Large intestine (tissue), 3 donors: ENCODE data around the gene GFPT2. TPM values are rescaled to one million over a fixed set of nuclear protein-coding genes. Genes with fewer than 3 reads are reported as not detected.

Experiments
- DNase-seq, 2 donors: peaks; one replicate each; pipeline versions ENCODE4 v3.0.0 to v3.0.0-alpha.2; 2013
- H3K27ac ChIP-seq: one replicate; pipeline ENCODE4 v1.5.1; 2013; ENCODE audit warnings: low read length
- H3K27me3 ChIP-seq: 2 replicates; pipeline ENCODE4 v1.6.1; 2013; ENCODE audit warnings: low read length; ENCODE audit not compliant: control insufficient read depth, insufficient read depth
- H3K36me3 ChIP-seq: 2 replicates; pipeline ENCODE4 v1.6.1; 2013; ENCODE audit warnings: low read length; ENCODE audit not compliant: control insufficient read depth, insufficient read depth
- H3K4me1 ChIP-seq: one replicate; pipeline ENCODE4 v1.6.1; 2013; ENCODE audit warnings: low read length; ENCODE audit not compliant: control insufficient read depth, insufficient read depth
- H3K4me3 ChIP-seq: one replicate; pipeline ENCODE4 v1.5.1; 2013; ENCODE audit warnings: low read length
- H3K9me3 ChIP-seq: one replicate; pipeline ENCODE4 v1.6.1; 2013; ENCODE audit warnings: mild to moderate bottlenecking, low read depth, low read length, moderate library complexity; ENCODE audit not compliant: control insufficient read depth
- WGBS: methylation state at CpG from one replicate; pipeline ENCODE4 v1.1.5; 2013; ENCODE audit warnings: low lambda C conversion rate; ENCODE audit not compliant: insufficient coverage; 5-methylcytosine and 5-hydroxymethylcytosine counted together
- polyA plus RNA-seq: library from polyadenylated mRNA; unstranded; fragments of 120-200 nt; gene quantifications from one replicate; pipeline ENCODE4 v1.2.1, GENCODE V29; 2013

The GFPT2 gene
- polyA plus RNA-seq, 1 donor, result 5.8 TPM

- peaks cover 5% of the 10 kb centered on the region for H3K4me1 ChIP-seq
- H3K4me3 ChIP-seq, result no peak overlapping the region
- DNase-seq, result no peak
- no peaks in the 10 kb centered on the region for H3K9me3 ChIP-seq
- H3K27ac ChIP-seq, result no peak overlapping the region
- H3K36me3 ChIP-seq, result no peaks in the 10 kb centered on the region
- peaks cover 58% of the 10 kb centered on the region for H3K27me3 ChIP-seq
- WGBS, result 100% methylated on average over 1 of the region's 11 CpGs
Measured at GRCh38 chr5:180350711-180351465, 2.2 kb downstream of the GFPT2 start.

- Histone ChIP-seq H3K4me3 (no peak overlapping the region), H3K4me1 (peaks cover 5% of the 10 kb centered on the region), H3K27me3 (peaks cover 52% of the 10 kb centered on the region), H3K9me3 (no peaks in the 10 kb centered on the region), H3K27ac (no peak overlapping the region), H3K36me3 (no peaks in the 10 kb centered on the region)
- no CpG with 5 or more reads among the region's 7 CpGs for WGBS
- DNase-seq, result no peak
Measured at GRCh38 chr5:180350296-180350695, 2.8 kb downstream of the GFPT2 start.

GRCh38 chr5:180349391-180349790, 3.7 kb downstream of the GFPT2 start:
- no peaks in the 10 kb centered on the region for H3K9me3 ChIP-seq
- peaks cover 5% of the 10 kb centered on the region for H3K4me1 ChIP-seq
- no peak overlapping the region for H3K4me3 ChIP-seq
- WGBS, result 100% methylated on average over 1 of the region's 8 CpGs
- no peaks in the 10 kb centered on the region for H3K36me3 ChIP-seq
- H3K27me3 ChIP-seq, result peaks cover 43% of the 10 kb centered on the region
- DNase-seq, result no peak
- no peak overlapping the region for H3K27ac ChIP-seq

- Histone ChIP-seq H3K27me3 (peaks cover 33% of the 10 kb centered on the region), H3K36me3 (no peaks in the 10 kb centered on the region), H3K9me3 (no peaks in the 10 kb centered on the region), H3K4me1 (no peaks in the 10 kb centered on the region), H3K4me3 (no peak overlapping the region), H3K27ac (no peak overlapping the region)
- WGBS, result no CpG with 5 or more reads among the region's 7 CpGs
- no peak for DNase-seq
Measured at GRCh38 chr5:180348336-180348735, 4.8 kb downstream of the GFPT2 start.

- Histone ChIP-seq H3K36me3 (no peaks in the 10 kb centered on the region), H3K9me3 (no peaks in the 10 kb centered on the region), H3K27me3 (peaks cover 34% of the 10 kb centered on the region), H3K4me3 (no peak overlapping the region), H3K4me1 (no peaks in the 10 kb centered on the region), H3K27ac (no peak overlapping the region)
- WGBS, result no CpG with 5 or more reads among the region's 10 CpGs
- DNase-seq, result no peak
Measured at GRCh38 chr5:180347702-180348101, 5.4 kb downstream of the GFPT2 start.

GRCh38 chr5:180346358-180346757, 6.8 kb downstream of the GFPT2 start:
- no peaks in the 10 kb centered on the region for H3K36me3 ChIP-seq
- H3K4me1 ChIP-seq, result no peaks in the 10 kb centered on the region
- no peaks in the 10 kb centered on the region for H3K9me3 ChIP-seq
- peaks cover 20% of the 10 kb centered on the region for H3K27me3 ChIP-seq
- no peak overlapping the region for H3K4me3 ChIP-seq
- no CpG with 5 or more reads among the region's 14 CpGs for WGBS
- DNase-seq, result no peak
- no peak overlapping the region for H3K27ac ChIP-seq

GRCh38 chr5:180345781-180346180, 7.4 kb downstream of the GFPT2 start:
- DNase-seq, result no peak
- Histone ChIP-seq H3K36me3 (no peaks in the 10 kb centered on the region), H3K4me1 (no peaks in the 10 kb centered on the region), H3K27me3 (peaks cover 16% of the 10 kb centered on the region), H3K9me3 (no peaks in the 10 kb centered on the region), H3K4me3 (no peak overlapping the region), H3K27ac (no peak overlapping the region)
- no CpG with 5 or more reads among the region's 8 CpGs for WGBS

- no peak overlapping the region for H3K4me3 ChIP-seq
- H3K36me3 ChIP-seq, result no peaks in the 10 kb centered on the region
- 87% methylated on average over 3 of the region's 8 CpGs for WGBS
- no peaks in the 10 kb centered on the region for H3K4me1 ChIP-seq
- no peak for DNase-seq
- no peak overlapping the region for H3K27ac ChIP-seq
- no peaks in the 10 kb centered on the region for H3K9me3 ChIP-seq
- peaks cover 10% of the 10 kb centered on the region for H3K27me3 ChIP-seq
Measured at GRCh38 chr5:180345186-180345585, 8.0 kb downstream of the GFPT2 start.

- no peak for DNase-seq
- Histone ChIP-seq H3K4me3 (no peak overlapping the region), H3K27me3 (peaks cover 7% of the 10 kb centered on the region), H3K4me1 (no peaks in the 10 kb centered on the region), H3K36me3 (no peaks in the 10 kb centered on the region), H3K9me3 (no peaks in the 10 kb centered on the region), H3K27ac (no peak overlapping the region)
- no CpG with 5 or more reads among the region's 7 CpGs for WGBS
Measured at GRCh38 chr5:180344696-180344999, 8.5 kb downstream of the GFPT2 start.

GRCh38 chr5:180343831-180344695, 9.1 kb downstream of the GFPT2 start:
- Histone ChIP-seq H3K9me3 (no peaks in the 10 kb centered on the region), H3K4me3 (no peak overlapping the region), H3K27me3 (peaks cover 7% of the 10 kb centered on the region), H3K4me1 (no peaks in the 10 kb centered on the region), H3K27ac (no peak overlapping the region), H3K36me3 (no peaks in the 10 kb centered on the region)
- no peak for DNase-seq
- WGBS, result no CpG with 5 or more reads among the region's 14 CpGs
